ENCODE results near the gene OLFML2A. TPM values are rescaled to one million over a fixed set of nuclear protein-coding genes. Genes with fewer than 3 reads are reported as not detected.
"Not testable (repeated sequence)": the region's sequence is repeated elsewhere in the genome, so short reads cannot be mapped to it uniquely, and the experiment has no call there.

Gene OLFML2A
- total and polyA plus RNA-seq, 2 experiments from 2014 or later = 2.2 to 3.4 TPM

GRCh38 chr9:124843456-124844034, 66.6 kb downstream of the OLFML2A start:
- no peak overlapping the region for H3K4me2 ChIP-seq
- no peaks in the 10 kb centered on the region for H3K27me3 ChIP-seq
- no peak overlapping the region for H3K4me3 ChIP-seq
- H3K79me2 ChIP-seq = no peaks in the 10 kb centered on the region
- H3K9me2 ChIP-seq (replicated peaks; ENCODE audit: insufficient read depth) = no peaks in the 10 kb centered on the region
- no peak overlapping the region for H2AFZ ChIP-seq
- H3K27ac ChIP-seq = no peak overlapping the region
- DNase-seq (ENCODE audit: low spot score) = no peak
- H4K20me1 ChIP-seq (ENCODE audit: insufficient read depth, poor library complexity, severe bottlenecking) = no peaks in the 10 kb centered on the region
- no peaks in the 10 kb centered on the region for H3K36me3 ChIP-seq (replicated peaks; ENCODE audit: insufficient read depth, low read depth)
- WGBS (ENCODE audit: low lambda C conversion rate, missing lambda C conversion rate) = 85% methylated on average over 11 of the region's 11 CpGs
- H3K9me3 ChIP-seq (ENCODE audit: low read depth) = no peaks in the 10 kb centered on the region
- TF ChIP-seq EZH2 (IDR thresholded peaks at IDR 0.05; ENCODE audit: borderline replicate concordance) (no peak), EZH2phosphoT487 (IDR thresholded peaks at IDR 0.05; ENCODE audit: low read depth, severe bottlenecking, unreplicated experiment) (no peak), CTCF (IDR thresholded peaks at IDR 0.05; ENCODE audit: poor library complexity) (no peak)
- H3K4me1 ChIP-seq (ENCODE audit: insufficient read depth) = no peaks in the 10 kb centered on the region

- no peak for DNase-seq (ENCODE audit: low spot score)
- H3K4me2 ChIP-seq = no peak overlapping the region
- H3K4me1 ChIP-seq (ENCODE audit: insufficient read depth) = no peaks in the 10 kb centered on the region
- H3K9me3 ChIP-seq (ENCODE audit: low read depth) = no peaks in the 10 kb centered on the region
- H3K27ac ChIP-seq = no peak overlapping the region
- WGBS (ENCODE audit: low lambda C conversion rate, missing lambda C conversion rate) = 88% methylated on average over 4 of the region's 4 CpGs
- no peaks in the 10 kb centered on the region for H3K27me3 ChIP-seq
- no peaks in the 10 kb centered on the region for H3K79me2 ChIP-seq
- no peak overlapping the region for H3K4me3 ChIP-seq
- no peaks in the 10 kb centered on the region for H4K20me1 ChIP-seq (ENCODE audit: insufficient read depth, poor library complexity, severe bottlenecking)
- H3K9me2 ChIP-seq (replicated peaks; ENCODE audit: insufficient read depth) = no peaks in the 10 kb centered on the region
- H2AFZ ChIP-seq = no peak overlapping the region
- TF ChIP-seq EZH2phosphoT487 (IDR thresholded peaks at IDR 0.05; ENCODE audit: low read depth, severe bottlenecking, unreplicated experiment) (no peak), EZH2 (IDR thresholded peaks at IDR 0.05; ENCODE audit: borderline replicate concordance) (no peak), CTCF (IDR thresholded peaks at IDR 0.05; ENCODE audit: poor library complexity) (no peak)
- no peaks in the 10 kb centered on the region for H3K36me3 ChIP-seq (replicated peaks; ENCODE audit: insufficient read depth, low read depth)
Observed at GRCh38 chr9:124844291-124844690, 67.4 kb downstream of the OLFML2A start.

GRCh38 chr9:124846467-124846866, 69.5 kb downstream of the OLFML2A start:
- not testable (repeated sequence) for H3K9me3 ChIP-seq (ENCODE audit: low read depth); H3K79me2 ChIP-seq; H3K4me1 ChIP-seq (ENCODE audit: insufficient read depth); H3K36me3 ChIP-seq (replicated peaks; ENCODE audit: insufficient read depth, low read depth); H3K4me2 ChIP-seq; DNase-seq (ENCODE audit: low spot score); H3K27me3 ChIP-seq; H3K27ac ChIP-seq; H2AFZ ChIP-seq; H4K20me1 ChIP-seq (ENCODE audit: insufficient read depth, poor library complexity, severe bottlenecking); H3K9me2 ChIP-seq (replicated peaks; ENCODE audit: insufficient read depth); H3K4me3 ChIP-seq
- WGBS (ENCODE audit: low lambda C conversion rate, missing lambda C conversion rate) = 84% methylated on average over 9 of the region's 9 CpGs

GRCh38 chr9:124846969-124847368, 70.0 kb downstream of the OLFML2A start:
- Histone ChIP-seq H2AFZ (no peak overlapping the region), H3K4me3 (no peak overlapping the region), H3K27me3 (no peaks in the 10 kb centered on the region), H4K20me1 (ENCODE audit: insufficient read depth, poor library complexity, severe bottlenecking) (no peaks in the 10 kb centered on the region), H3K9me2 (replicated peaks; ENCODE audit: insufficient read depth) (no peaks in the 10 kb centered on the region), H3K4me1 (ENCODE audit: insufficient read depth) (no peaks in the 10 kb centered on the region), H3K9me3 (ENCODE audit: low read depth) (no peaks in the 10 kb centered on the region), H3K36me3 (replicated peaks; ENCODE audit: insufficient read depth, low read depth) (no peaks in the 10 kb centered on the region), H3K79me2 (no peaks in the 10 kb centered on the region), H3K4me2 (no peak overlapping the region), H3K27ac (no peak overlapping the region)
- no peak for DNase-seq (ENCODE audit: low spot score)
- TF ChIP-seq EZH2 (IDR thresholded peaks at IDR 0.05; ENCODE audit: borderline replicate concordance) = no peak
- no peak for TF ChIP-seq EZH2phosphoT487 (IDR thresholded peaks at IDR 0.05; ENCODE audit: low read depth, severe bottlenecking, unreplicated experiment)
- TF ChIP-seq CTCF (IDR thresholded peaks at IDR 0.05; ENCODE audit: poor library complexity) = no peak
- 94% methylated on average over 6 of the region's 6 CpGs for WGBS (ENCODE audit: low lambda C conversion rate, missing lambda C conversion rate)

Data from hepatocyte (in vitro differentiated cells).